Natural killer cell (primary cell): ENCODE data around the gene EFHC1. TPM values are rescaled to one million over a fixed set of nuclear protein-coding genes. Genes with fewer than 3 reads are reported as not detected.
"Not testable (repeated sequence)": the region's sequence is repeated elsewhere in the genome, so short reads cannot be mapped to it uniquely, and the experiment has no call there.

Source experiments
- ATAC-seq, 3 donors: fragments of 150-1000 bp in 2 of 3; fragments of 200-7000 bp in 1 of 3; cut with Tn5 transposase; 1 replicate in 1 of 3; 2 replicates in 2 of 3; pipeline ENCODE4 v1.10.0; 2021; ENCODE audit warnings: mild to moderate bottlenecking in 2 of 3, moderate library complexity in 2 of 3
- DNase-seq, 2 donors: peaks; one replicate each; pipeline versions ENCODE4 v3.0.0 to v3.0.0-alpha.2; 2013 to 2021; ENCODE audit warnings: mixed read lengths in 1 of 2
- H3K27ac ChIP-seq: one replicate; pipeline ENCODE4 v1.5.1; 2013; ENCODE audit warnings: mild to moderate bottlenecking, low read length
- H3K27me3 ChIP-seq: one replicate; pipeline ENCODE4 v1.6.1; 2013; ENCODE audit warnings: low read length; ENCODE audit not compliant: control insufficient read depth, insufficient read depth
- H3K36me3 ChIP-seq: one replicate; pipeline ENCODE4 v1.6.1; 2013; ENCODE audit warnings: low read length; ENCODE audit not compliant: control insufficient read depth, insufficient read depth
- H3K4me1 ChIP-seq: one replicate; pipeline ENCODE4 v1.6.1; 2013; ENCODE audit warnings: low read length; ENCODE audit not compliant: control insufficient read depth, insufficient read depth
- H3K4me3 ChIP-seq: one replicate; pipeline ENCODE4 v1.5.1; 2013; ENCODE audit warnings: low read length
- H3K9me3 ChIP-seq: one replicate; pipeline ENCODE4 v1.6.1; 2013; ENCODE audit warnings: low read length; ENCODE audit not compliant: control insufficient read depth, insufficient read depth
- H3K27ac Mint-ChIP-seq, 2 donors: one replicate each; pipeline ENCODE4 v1.8.0; 2022; ENCODE audit warnings: mild to moderate bottlenecking in 2 of 2, mixed read lengths in 2 of 2, moderate library complexity in 1 of 2
- H3K27me3 Mint-ChIP-seq, 2 donors: one replicate each; pipeline ENCODE4 v1.8.0; 2022; ENCODE audit warnings: low read depth in 2 of 2, mixed read lengths in 2 of 2
- H3K36me3 Mint-ChIP-seq: one replicate; pipeline ENCODE4 v1.8.0; 2022; ENCODE audit warnings: mixed read lengths
- H3K4me1 Mint-ChIP-seq, 2 donors: one replicate each; pipeline ENCODE4 v1.8.0; 2022; ENCODE audit warnings: mixed read lengths in 2 of 2
- H3K4me3 Mint-ChIP-seq: one replicate; pipeline ENCODE4 v1.8.0; 2022; ENCODE audit warnings: mild to moderate bottlenecking, moderate library complexity, mixed read lengths
- H3K9me3 Mint-ChIP-seq, 2 donors: one replicate each; pipeline ENCODE4 v1.8.0; 2022; ENCODE audit warnings: mixed read lengths in 2 of 2
- CTCF ChIP-seq: fragments of 200-600 bp; IDR thresholded peaks from one replicate; pipeline ENCODE4 v1.8.0; 2022; ENCODE audit warnings: antibody characterized with exemption
- WGBS: methylation state at CpG from one replicate; pipeline ENCODE4 v1.1.7; 2013; ENCODE audit warnings: missing lambda C conversion rate; ENCODE audit not compliant: insufficient coverage; 5-methylcytosine and 5-hydroxymethylcytosine counted together
- intact Hi-C: fragments of 100-400 bp; cut with micrococcal nuclease; formaldehyde crosslinking; loops from one replicate; pipeline ENCODE4 v1.14.2; 2022
- total RNA-seq, 4 donors: library from RNA; stranded (reverse); fragments of 120-200 nt in 1 of 4; gene quantifications; one replicate each; pipeline versions ENCODE4 v1.2.3 to v1.2.4, GENCODE V29; 2013 to 2022

EFHC1 gene
- total RNA-seq, 3 donors from 2014 or later (not counting 1 experiment from before 2014, with no cell fraction given): 10.7 to 20.9 (median 13.7) TPM

GRCh38 chr6:52423971-52424381, 3.8 kb downstream of the EFHC1 start:
- no peaks in the 10 kb centered on the region for H3K9me3 Mint-ChIP-seq
- DNase-seq (no peak), ATAC-seq (no peak)
- WGBS: 98% methylated on average over 8 of the region's 8 CpGs
- no peaks in the 10 kb centered on the region for H3K36me3 Mint-ChIP-seq
- H3K9me3 ChIP-seq: no peaks in the 10 kb centered on the region
- H3K27me3 Mint-ChIP-seq: no peaks in the 10 kb centered on the region
- H3K27me3 ChIP-seq: no peaks in the 10 kb centered on the region
- H3K36me3 ChIP-seq: no peaks in the 10 kb centered on the region
- no peak overlapping the region for H3K27ac Mint-ChIP-seq
- no peak overlapping the region for H3K4me3 ChIP-seq
- TF ChIP-seq CTCF: no peak
- no peak overlapping the region for H3K4me3 Mint-ChIP-seq
- H3K27ac ChIP-seq: no peak overlapping the region
- peaks cover 15% of the 10 kb centered on the region for H3K4me1 ChIP-seq
- H3K4me1 Mint-ChIP-seq: no peaks in the 10 kb centered on the region
- intact Hi-C loops: no loop called here

GRCh38 chr6:52424513-52424912, 4.4 kb downstream of the EFHC1 start:
- intact Hi-C loops: no loop called here
- Mint-ChIP-seq H3K4me1 (no peaks in the 10 kb centered on the region), H3K36me3 (no peaks in the 10 kb centered on the region), H3K9me3 (no peaks in the 10 kb centered on the region), H3K4me3 (no peak overlapping the region), H3K27ac (no peak overlapping the region), H3K27me3 (no peaks in the 10 kb centered on the region)
- H3K36me3 ChIP-seq: no peaks in the 10 kb centered on the region
- H3K27me3 ChIP-seq: no peaks in the 10 kb centered on the region
- peaks cover 12% of the 10 kb centered on the region for H3K4me1 ChIP-seq
- DNase-seq: no peak
- TF ChIP-seq CTCF: no peak
- no peaks in the 10 kb centered on the region for H3K9me3 ChIP-seq
- 76% methylated on average over 2 of the region's 2 CpGs for WGBS
- H3K4me3 ChIP-seq: no peak overlapping the region
- H3K27ac ChIP-seq: no peak overlapping the region
- ATAC-seq: no peak

- no peak for TF ChIP-seq CTCF
Observed at GRCh38 chr6:52426667-52427066, 6.5 kb downstream of the EFHC1 start.

GRCh38 chr6:52433294-52433693, 13.2 kb downstream of the EFHC1 start:
- DNase-seq, H3K27me3 Mint-ChIP-seq, H3K27me3 ChIP-seq, ATAC-seq, H3K4me1 Mint-ChIP-seq, H3K27ac ChIP-seq, H3K36me3 ChIP-seq, H3K9me3 ChIP-seq, H3K4me1 ChIP-seq, H3K9me3 Mint-ChIP-seq, H3K4me3 Mint-ChIP-seq, H3K4me3 ChIP-seq, H3K36me3 Mint-ChIP-seq, intact Hi-C loops, H3K27ac Mint-ChIP-seq: not testable (repeated sequence)
- WGBS: 88% methylated on average over 4 of the region's 4 CpGs

More at GRCh38 chr6:52426667-52427066, 6.5 kb downstream of the EFHC1 start:
- ATAC-seq (no peak), DNase-seq (no peak)
- no peak overlapping the region for H3K4me3 ChIP-seq
- no peak overlapping the region for H3K27ac ChIP-seq
- H3K9me3 Mint-ChIP-seq: no peaks in the 10 kb centered on the region
- H3K4me1 ChIP-seq: no peaks in the 10 kb centered on the region
- no peaks in the 10 kb centered on the region for H3K27me3 ChIP-seq
- no peaks in the 10 kb centered on the region for H3K9me3 ChIP-seq
- H3K4me3 Mint-ChIP-seq: no peak overlapping the region
- no peaks in the 10 kb centered on the region for H3K27me3 Mint-ChIP-seq
- no peaks in the 10 kb centered on the region for H3K36me3 ChIP-seq
- intact Hi-C loops: no loop called here
- H3K36me3 Mint-ChIP-seq: no peaks in the 10 kb centered on the region
- no peaks in the 10 kb centered on the region for H3K4me1 Mint-ChIP-seq
- no peak overlapping the region for H3K27ac Mint-ChIP-seq
